Memory B cell (primary cell): ENCODE results near the gene SNTG2.

Source experiments
- ATAC-seq: fragments of 150-1000 bp; cut with Tn5 transposase; 2 replicates; pipeline ENCODE4 v1.10.0; 2021; ENCODE audit warnings: low read depth, mild to moderate bottlenecking, moderate library complexity
- DNase-seq, 2 donors: peaks; one replicate each; pipeline ENCODE4 v3.0.0; 2022; ENCODE audit warnings: low spot score in 2 of 2
- H3K27ac Mint-ChIP-seq: one replicate; pipeline ENCODE4 v1.8.0; 2022; ENCODE audit warnings: mild to moderate bottlenecking, moderate library complexity, mixed read lengths
- H3K27me3 Mint-ChIP-seq: one replicate; pipeline ENCODE4 v1.8.0; 2022; ENCODE audit warnings: mixed read lengths
- H3K36me3 Mint-ChIP-seq: one replicate; pipeline ENCODE4 v1.8.0; 2022; ENCODE audit warnings: mild to moderate bottlenecking, mixed read lengths
- H3K4me1 Mint-ChIP-seq: one replicate; pipeline ENCODE4 v1.8.0; 2022; ENCODE audit warnings: mixed read lengths
- H3K4me3 Mint-ChIP-seq: one replicate; pipeline ENCODE4 v1.8.0; 2022; ENCODE audit warnings: mild to moderate bottlenecking, moderate library complexity, mixed read lengths
- H3K9me3 Mint-ChIP-seq: one replicate; pipeline ENCODE4 v1.8.0; 2022; ENCODE audit warnings: mixed read lengths

The SNTG2 gene

DNA sequence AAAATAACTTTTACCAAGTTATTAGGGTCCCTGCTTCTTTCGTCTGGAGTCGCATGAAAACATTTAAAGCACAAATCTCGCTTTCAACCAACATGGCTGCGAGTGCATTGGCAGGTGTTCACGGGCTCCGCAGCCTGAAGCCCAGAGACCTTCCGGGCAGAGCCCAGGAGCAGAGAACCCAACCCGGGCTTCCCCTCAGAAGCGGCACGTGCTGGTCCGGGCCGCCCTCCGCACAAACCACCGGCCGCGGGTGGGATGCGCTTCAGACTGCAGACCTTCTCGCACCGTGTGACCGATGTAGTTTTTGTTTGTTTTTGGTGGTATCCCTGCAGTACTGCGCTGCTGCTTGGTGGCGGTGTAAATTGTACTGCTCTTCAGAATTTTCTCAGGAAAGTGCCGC, 357.0 kb downstream of the SNTG2 start:
- peaks cover 2% of the 10 kb centered on the region for H3K4me1 Mint-ChIP-seq
- H3K36me3 Mint-ChIP-seq = no peaks in the 10 kb centered on the region
- DNase-seq = no peak
- peaks cover 2% of the 10 kb centered on the region for H3K9me3 Mint-ChIP-seq
- no peak overlapping the region for H3K27ac Mint-ChIP-seq
- no peak for ATAC-seq
- no peak overlapping the region for H3K4me3 Mint-ChIP-seq
- no peaks in the 10 kb centered on the region for H3K27me3 Mint-ChIP-seq

DNA sequence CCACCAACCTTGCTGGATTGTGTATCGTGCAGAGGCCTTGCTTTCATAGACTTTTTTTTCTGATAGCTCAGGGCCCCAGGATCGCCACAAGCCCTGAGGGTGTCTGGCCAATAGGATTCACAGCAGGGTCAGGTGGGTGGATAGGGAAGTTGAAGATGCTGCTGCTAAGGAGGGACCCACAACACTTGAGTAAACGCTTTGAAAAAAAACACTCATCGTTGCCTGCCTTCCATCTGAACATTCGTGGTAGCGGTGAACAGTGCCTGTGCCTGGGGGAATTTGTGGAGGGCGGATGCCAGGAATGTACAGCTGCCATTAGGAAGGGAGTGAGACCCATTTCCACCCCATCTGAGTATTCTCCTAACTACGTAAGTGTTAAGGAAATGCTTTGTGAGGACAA, 358.0 kb downstream of the SNTG2 start:
- H3K27me3 Mint-ChIP-seq = no peaks in the 10 kb centered on the region
- no peaks in the 10 kb centered on the region for H3K4me1 Mint-ChIP-seq
- peaks cover 2% of the 10 kb centered on the region for H3K9me3 Mint-ChIP-seq
- no peak overlapping the region for H3K27ac Mint-ChIP-seq
- no peaks in the 10 kb centered on the region for H3K36me3 Mint-ChIP-seq
- no peak overlapping the region for H3K4me3 Mint-ChIP-seq
- DNase-seq = no peak
- no peak for ATAC-seq

DNA sequence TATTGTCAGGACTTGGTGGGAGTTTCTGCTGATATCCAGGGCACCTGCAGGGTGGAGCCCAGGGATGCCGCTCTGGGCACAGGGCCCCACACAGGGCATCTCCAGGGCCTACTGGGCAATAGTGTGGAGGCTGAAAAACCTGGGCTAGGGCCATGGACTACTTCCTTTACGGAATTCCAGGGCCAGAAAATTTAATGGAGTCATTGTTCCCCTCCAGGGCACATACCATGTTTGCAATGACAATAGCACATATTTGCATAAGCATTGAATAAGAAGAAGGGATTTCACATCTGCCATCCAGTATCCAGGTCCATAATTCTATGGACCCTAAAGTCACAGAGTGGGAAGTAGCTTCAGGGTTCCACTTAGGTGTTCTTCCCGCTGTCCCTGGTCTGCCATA, 358.9 kb downstream of the SNTG2 start:
- H3K36me3 Mint-ChIP-seq = no peaks in the 10 kb centered on the region
- no peak for ATAC-seq
- H3K9me3 Mint-ChIP-seq = peaks cover 2% of the 10 kb centered on the region

DNA sequence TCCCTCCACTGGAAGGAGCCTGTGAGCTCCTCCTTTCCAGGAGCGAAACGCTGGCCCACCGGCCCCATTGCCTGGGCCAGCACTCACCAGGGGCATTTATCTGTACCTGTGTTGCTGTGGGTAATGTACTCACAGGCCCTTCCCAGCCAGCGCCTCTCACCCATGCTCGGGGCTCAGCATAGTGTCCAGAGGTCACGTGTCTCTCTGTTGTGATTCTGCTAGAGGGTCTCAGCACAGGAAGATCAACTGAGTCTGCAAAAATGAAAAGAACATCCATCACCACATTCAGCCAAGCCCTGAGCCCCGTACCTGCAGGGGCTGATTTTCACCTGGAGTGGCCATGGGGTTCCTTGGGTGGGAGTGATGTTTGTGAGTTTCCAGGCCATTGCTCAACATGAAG, 359.6 kb downstream of the SNTG2 start:
- no peaks in the 10 kb centered on the region for H3K27me3 Mint-ChIP-seq

More for the DNA sequence above, 358.9 kb downstream of the SNTG2 start:
- no peaks in the 10 kb centered on the region for H3K27me3 Mint-ChIP-seq
- no peaks in the 10 kb centered on the region for H3K4me1 Mint-ChIP-seq
- H3K4me3 Mint-ChIP-seq = no peak overlapping the region
- no peak overlapping the region for H3K27ac Mint-ChIP-seq
- no peak for DNase-seq

DNA sequence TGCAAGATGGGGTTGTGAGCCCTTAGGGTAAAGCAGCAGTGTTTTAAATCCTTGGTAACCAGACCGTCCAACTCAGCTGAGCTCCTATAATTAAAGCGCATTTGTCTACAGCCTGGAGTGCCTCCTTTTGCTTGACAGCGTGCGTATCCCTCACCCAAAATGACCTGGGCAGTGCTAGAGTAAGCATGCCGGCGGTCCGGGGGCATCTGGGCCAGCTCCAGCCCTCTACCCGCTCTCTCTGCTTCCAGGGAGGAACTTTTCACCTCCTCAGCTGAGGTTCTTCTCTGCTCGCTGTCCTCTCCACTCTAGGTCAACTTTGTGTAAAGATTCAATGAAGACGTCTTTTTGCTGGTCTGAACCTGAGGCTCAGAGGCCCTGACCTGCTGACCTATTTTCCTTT, 360.2 kb downstream of the SNTG2 start:
- H3K9me3 Mint-ChIP-seq = peaks cover 2% of the 10 kb centered on the region
- H3K27ac Mint-ChIP-seq = no peak overlapping the region
- DNase-seq (no peak), ATAC-seq (no peak)
- no peaks in the 10 kb centered on the region for H3K36me3 Mint-ChIP-seq
- H3K27me3 Mint-ChIP-seq = no peaks in the 10 kb centered on the region
- no peaks in the 10 kb centered on the region for H3K4me1 Mint-ChIP-seq
- H3K4me3 Mint-ChIP-seq = no peak overlapping the region

More for the DNA sequence above, 359.6 kb downstream of the SNTG2 start:
- no peak for ATAC-seq
- Mint-ChIP-seq H3K27ac (no peak overlapping the region), H3K4me1 (no peaks in the 10 kb centered on the region), H3K4me3 (no peak overlapping the region), H3K9me3 (peaks cover 2% of the 10 kb centered on the region), H3K36me3 (no peaks in the 10 kb centered on the region)
- DNase-seq = no peak

DNA sequence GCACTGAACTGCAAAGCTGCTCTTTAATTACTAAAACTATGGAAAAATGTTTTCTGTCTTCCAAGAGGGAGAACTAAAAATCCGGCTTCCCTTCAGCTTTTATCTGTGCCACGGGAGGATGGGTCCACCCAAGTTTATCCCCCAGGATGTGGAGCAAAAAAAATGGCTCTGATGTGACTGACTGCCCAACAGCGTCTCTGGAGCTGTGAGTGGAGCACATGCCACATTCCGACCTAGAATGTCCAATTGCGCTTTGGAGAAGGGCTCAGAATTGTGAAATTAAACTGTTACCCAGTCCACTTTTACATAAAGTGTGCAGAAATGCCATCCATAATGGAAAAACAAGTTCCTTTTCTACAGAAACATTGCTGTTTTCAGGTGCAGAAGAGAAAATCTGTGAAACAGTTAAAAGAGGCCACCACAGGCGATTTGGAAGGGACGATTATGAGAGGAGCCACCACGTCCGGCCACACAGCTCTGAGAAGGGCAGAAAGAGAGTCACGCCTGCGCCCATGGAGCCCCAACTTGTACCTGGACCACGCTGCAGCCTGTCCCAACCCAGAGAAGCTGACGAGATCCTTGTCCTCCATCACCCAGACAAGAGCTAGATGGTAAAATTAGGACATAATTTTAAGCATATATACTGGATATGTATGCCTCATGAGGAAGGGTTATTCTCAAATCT, 362.7 kb downstream of the SNTG2 start:
- no peak overlapping the region for H3K27ac Mint-ChIP-seq
- DNase-seq (no peak), ATAC-seq (no peak)
- H3K9me3 Mint-ChIP-seq = no peaks in the 10 kb centered on the region
- H3K4me3 Mint-ChIP-seq = no peak overlapping the region
- no peaks in the 10 kb centered on the region for H3K36me3 Mint-ChIP-seq
- no peaks in the 10 kb centered on the region for H3K4me1 Mint-ChIP-seq
- no peaks in the 10 kb centered on the region for H3K27me3 Mint-ChIP-seq

DNA sequence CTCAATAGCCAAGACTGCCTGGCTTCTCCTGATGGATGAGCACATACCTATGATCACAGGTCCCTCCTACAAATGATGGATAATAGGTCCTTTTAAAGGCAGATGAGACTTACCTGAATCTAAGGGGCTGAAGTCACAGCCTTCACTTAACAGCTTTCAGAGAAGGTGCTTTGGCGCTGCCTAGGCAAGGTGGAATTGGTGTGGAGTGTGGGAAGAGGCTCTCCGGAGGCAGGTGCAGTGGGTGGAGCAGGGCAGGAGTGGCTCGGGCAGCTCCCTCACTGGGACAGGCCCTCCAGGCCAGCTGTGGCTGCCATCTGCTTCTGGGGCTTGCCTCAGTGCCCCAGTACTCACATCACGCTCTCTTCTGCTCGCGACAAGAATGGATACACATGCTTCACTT, 363.6 kb downstream of the SNTG2 start:
- Mint-ChIP-seq H3K4me1 (no peaks in the 10 kb centered on the region), H3K27me3 (no peaks in the 10 kb centered on the region), H3K36me3 (no peaks in the 10 kb centered on the region), H3K4me3 (no peak overlapping the region), H3K9me3 (no peaks in the 10 kb centered on the region), H3K27ac (no peak overlapping the region)
- ATAC-seq = no peak
- no peak for DNase-seq

DNA sequence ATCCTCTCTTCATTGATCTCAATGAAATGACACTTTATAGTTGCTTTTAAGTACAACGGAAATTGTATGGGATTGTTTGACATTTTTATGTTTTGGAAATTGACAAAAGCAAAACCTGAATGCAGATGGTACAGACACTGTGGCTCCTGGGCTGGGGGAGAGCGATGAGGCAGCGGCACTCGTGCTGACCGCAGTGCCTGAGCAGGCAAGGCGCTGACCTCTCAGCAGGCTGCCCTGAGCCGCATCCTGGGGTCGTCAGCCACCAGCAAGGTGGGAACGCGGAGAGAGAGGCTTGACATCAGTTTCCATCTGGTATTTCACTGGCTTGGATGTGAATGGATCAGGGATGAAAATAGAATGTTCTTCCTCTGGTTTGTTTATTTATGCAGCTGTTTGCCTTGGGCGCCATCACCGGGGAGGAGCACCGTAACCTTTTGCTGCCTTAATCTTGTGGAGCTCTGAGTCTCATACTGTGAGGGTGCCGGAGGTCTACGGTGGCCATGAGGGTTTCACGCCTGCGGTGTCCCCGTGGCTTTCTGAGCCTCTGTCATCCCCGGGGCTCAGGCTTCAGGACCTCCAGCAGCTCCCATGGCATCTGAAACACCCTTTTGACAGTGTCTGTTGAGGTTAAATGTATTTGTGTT, 367.8 kb downstream of the SNTG2 start:
- Mint-ChIP-seq H3K4me1 (no peaks in the 10 kb centered on the region), H3K36me3 (no peaks in the 10 kb centered on the region), H3K27ac (no peak overlapping the region), H3K4me3 (no peak overlapping the region), H3K27me3 (no peaks in the 10 kb centered on the region), H3K9me3 (no peaks in the 10 kb centered on the region)
- DNase-seq = no peak
- no peak for ATAC-seq

DNA sequence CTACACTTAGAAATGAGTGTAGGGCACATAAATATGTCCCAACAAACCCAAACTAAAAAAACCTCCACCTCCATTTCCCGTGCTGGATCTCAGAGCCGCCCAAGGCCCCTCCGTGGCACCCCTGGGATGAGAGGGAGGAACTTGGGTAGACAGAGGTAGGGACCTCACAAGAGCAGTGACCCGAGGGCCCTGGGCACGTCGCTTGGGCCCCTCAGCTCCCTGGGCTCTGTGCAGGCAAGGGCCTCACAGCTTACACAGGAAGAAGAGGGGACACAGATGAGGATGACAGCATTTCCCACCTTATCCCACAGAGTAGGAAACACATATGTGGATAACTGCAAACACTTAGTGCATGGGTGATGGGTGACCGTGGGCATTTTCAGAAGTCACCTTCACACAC, 368.7 kb downstream of the SNTG2 start:
- H3K27me3 Mint-ChIP-seq = no peaks in the 10 kb centered on the region
- ATAC-seq (no peak), DNase-seq (no peak)
- no peaks in the 10 kb centered on the region for H3K9me3 Mint-ChIP-seq
- H3K36me3 Mint-ChIP-seq = no peaks in the 10 kb centered on the region
- H3K4me3 Mint-ChIP-seq = no peak overlapping the region
- H3K4me1 Mint-ChIP-seq = no peaks in the 10 kb centered on the region
- no peak overlapping the region for H3K27ac Mint-ChIP-seq

DNA sequence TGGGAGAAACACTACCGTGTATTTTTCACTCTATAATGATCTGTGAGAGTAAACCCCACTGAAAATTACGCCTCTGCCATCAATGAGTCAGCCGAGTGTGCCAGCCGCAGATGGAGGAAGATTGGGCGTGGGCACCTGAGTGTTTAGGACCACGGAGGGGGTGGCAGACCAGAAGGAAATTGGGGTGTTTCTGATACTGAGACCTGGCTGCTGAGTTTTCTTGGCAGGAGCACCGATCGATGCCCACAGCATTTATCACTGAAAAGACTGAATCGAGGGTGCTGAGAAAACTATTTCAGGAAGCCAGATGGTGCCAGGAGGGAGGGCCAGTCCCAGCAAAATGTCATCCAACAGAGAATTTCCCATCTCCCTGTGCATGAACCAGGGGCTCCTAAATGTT, 370.7 kb downstream of the SNTG2 start:
- H3K4me1 Mint-ChIP-seq = no peaks in the 10 kb centered on the region
- no peaks in the 10 kb centered on the region for H3K9me3 Mint-ChIP-seq
- ATAC-seq (no peak), DNase-seq (no peak)
- no peaks in the 10 kb centered on the region for H3K36me3 Mint-ChIP-seq
- no peaks in the 10 kb centered on the region for H3K27me3 Mint-ChIP-seq
- H3K4me3 Mint-ChIP-seq = no peak overlapping the region
- H3K27ac Mint-ChIP-seq = no peak overlapping the region

DNA sequence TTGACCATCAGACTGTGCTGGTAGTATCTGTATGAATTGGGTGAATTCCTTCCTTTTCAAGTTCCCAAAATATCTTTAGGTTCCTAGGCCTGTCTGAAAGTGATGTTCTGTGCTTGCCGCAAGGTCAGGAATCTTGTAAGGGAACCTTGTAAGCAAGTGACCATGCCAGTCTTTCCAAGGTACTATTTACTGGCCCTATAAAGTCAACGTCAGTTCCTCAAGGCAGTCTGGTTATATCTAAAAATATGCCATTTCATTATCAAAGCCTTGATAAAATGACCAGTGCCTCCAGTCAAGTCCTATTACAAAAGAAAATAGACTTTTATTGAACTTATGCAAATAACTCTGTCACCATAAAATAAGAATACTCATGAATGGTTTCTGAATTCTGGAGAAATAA, 374.2 kb downstream of the SNTG2 start:
- Mint-ChIP-seq H3K27me3 (peaks cover 2% of the 10 kb centered on the region), H3K4me1 (no peaks in the 10 kb centered on the region), H3K9me3 (no peaks in the 10 kb centered on the region), H3K27ac (no peak overlapping the region), H3K36me3 (no peaks in the 10 kb centered on the region), H3K4me3 (no peak overlapping the region)
- ATAC-seq (no peak), DNase-seq (no peak)

DNA sequence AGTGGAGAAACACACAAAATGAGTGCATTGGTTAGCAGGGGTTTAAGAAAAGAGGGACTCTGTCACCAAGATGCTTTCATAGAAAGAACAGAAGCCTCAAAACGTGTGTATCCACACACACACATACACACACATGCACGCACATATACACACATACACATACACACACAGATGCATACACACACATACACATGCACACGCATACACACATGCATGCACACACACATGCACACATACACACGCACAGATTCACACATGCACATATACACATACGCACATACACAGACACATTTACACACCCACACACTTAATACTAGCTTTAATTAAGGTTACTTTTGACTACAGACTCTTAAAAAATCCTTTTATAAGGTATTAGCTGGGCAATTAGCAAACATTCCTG, 378.0 kb downstream of the SNTG2 start:
- Mint-ChIP-seq H3K27me3 (peaks cover 2% of the 10 kb centered on the region), H3K4me1 (no peaks in the 10 kb centered on the region), H3K9me3 (peaks cover 4% of the 10 kb centered on the region), H3K36me3 (no peaks in the 10 kb centered on the region), H3K4me3 (no peak overlapping the region), H3K27ac (no peak overlapping the region)
- ATAC-seq = no peak
- no peak for DNase-seq

DNA sequence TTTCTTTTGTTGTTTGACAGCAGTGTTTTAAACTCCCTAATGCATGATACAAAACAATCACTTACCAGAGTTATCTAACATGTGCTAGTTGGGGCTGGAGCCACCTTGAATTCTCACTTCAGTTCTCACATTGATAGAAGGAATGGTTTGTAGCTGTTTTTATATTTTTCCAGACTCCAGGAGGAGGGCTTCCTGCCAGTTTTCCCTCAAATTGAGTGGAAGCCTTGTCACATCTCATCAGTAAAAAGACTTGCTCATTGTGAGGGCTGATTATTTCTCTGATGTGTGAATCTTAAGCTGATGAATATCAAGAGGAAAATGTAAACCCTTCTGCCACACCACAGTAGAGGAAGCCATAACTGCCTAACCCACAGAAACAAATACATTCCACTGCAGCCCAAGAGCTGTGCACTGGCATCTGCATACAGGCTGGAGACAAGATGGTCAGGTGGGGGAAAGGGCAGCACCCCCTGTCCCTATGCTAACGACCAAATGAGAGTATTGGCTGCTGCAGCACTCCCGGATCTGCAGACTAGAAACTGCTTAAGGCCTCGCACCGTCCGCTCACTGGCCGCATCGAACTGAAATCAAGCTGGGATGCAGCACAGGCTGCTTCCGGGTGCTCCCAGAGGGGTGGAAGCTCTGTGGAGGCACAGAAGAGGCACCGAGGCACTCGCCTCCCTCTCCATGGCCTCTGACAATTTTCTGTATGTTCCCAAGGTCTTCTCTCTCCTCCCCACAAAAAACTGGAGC, 388.9 kb downstream of the SNTG2 start:
- H3K27ac Mint-ChIP-seq = no peak overlapping the region
- H3K27me3 Mint-ChIP-seq = no peaks in the 10 kb centered on the region
- no peaks in the 10 kb centered on the region for H3K36me3 Mint-ChIP-seq
- ATAC-seq (no peak), DNase-seq (no peak)
- no peaks in the 10 kb centered on the region for H3K4me1 Mint-ChIP-seq
- H3K9me3 Mint-ChIP-seq = peaks cover 2% of the 10 kb centered on the region
- H3K4me3 Mint-ChIP-seq = no peak overlapping the region

DNA sequence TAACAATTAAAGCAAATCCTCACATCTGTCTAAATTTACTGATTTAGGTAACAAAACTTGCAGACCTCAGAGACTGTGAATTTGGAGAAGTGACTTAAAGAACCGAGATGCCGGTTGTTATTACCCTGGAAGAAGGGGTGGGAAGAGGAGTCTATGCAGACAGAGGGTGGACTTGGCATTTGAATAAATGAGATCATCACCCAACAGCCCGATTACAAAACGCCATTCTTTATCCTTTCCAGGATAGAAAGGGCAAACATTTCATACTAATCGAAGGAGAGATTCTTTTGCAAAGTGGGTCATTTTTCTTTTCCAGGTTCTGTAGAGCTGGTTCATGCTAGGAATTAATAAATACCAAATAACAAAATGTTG, 389.5 kb downstream of the SNTG2 start:
- H3K36me3 Mint-ChIP-seq = no peaks in the 10 kb centered on the region
- no peaks in the 10 kb centered on the region for H3K27me3 Mint-ChIP-seq
- no peak for ATAC-seq
- no peak overlapping the region for H3K27ac Mint-ChIP-seq
- H3K4me3 Mint-ChIP-seq = no peak overlapping the region
- H3K9me3 Mint-ChIP-seq = peaks cover 2% of the 10 kb centered on the region
- no peak for DNase-seq
- no peaks in the 10 kb centered on the region for H3K4me1 Mint-ChIP-seq
